Activated CD4-positive, alpha-beta T cell treated with anti-CD3 and anti-CD28 coated beads, Interleukin-2, Interleukin-4, amounts not matched to agents 100 ng/mL and 50 ng/mL, durations not matched to agents 16 hours and 8 hours (primary cell): ENCODE data around the gene SPRED3.
"Not testable (repeated sequence)": the region's sequence is repeated elsewhere in the genome, so short reads cannot be mapped to it uniquely, and the experiment has no call there.

Experiments used
- DNase-seq: peaks from one replicate; pipeline ENCODE4 v3.0.0-alpha.2; 2020; ENCODE audit warnings: low spot score

The SPRED3 gene, protein sequence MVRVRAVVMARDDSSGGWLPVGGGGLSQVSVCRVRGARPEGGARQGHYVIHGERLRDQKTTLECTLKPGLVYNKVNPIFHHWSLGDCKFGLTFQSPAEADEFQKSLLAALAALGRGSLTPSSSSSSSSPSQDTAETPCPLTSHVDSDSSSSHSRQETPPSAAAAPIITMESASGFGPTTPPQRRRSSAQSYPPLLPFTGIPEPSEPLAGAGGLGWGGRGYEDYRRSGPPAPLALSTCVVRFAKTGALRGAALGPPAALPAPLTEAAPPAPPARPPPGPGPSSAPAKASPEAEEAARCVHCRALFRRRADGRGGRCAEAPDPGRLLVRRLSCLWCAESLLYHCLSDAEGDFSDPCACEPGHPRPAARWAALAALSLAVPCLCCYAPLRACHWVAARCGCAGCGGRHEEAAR

DNA sequence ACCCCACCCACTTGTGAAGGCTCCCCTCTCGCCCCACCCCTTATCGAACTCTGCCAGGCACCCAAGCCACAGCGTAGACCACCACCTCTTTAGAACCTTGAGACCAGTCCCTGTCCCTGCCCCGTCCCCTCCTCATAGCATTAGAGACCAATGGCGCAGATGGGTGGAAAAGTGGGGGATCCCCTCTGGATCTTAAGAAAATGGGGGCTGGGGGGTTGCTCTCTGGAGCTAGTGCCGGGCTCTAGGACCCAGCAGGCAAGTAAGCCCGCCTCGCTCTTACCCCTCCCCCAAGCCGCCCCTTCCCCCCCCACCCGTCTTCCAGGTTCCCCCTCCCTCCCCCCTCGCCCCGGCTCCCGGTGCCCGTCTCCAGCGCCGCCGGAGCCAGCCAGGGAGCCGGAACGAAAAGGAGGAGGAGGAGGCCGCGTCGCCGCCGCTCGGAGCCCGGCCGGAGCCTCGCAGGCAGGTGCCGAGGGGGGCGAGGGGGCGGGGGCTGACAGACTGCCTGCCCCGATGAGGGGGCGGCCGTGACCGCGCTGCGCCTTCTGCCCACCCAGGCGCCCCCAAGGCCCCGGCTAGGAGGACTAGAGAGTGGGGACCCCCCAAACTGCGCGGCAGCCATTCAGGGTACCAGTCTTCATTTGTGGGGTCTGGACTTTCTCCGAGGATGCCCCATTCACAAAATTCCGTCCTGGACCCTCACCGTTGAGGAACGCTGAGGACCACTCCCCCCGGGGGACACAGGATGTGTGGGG lies at the start of gene SPRED3:
TSS of gene SPRED3 (plus strand) at position 349 of the 752 bp plus-strand sequence. CDS start 1,606 bp downstream, outside the sequence.
- no peak for DNase-seq

DNA sequence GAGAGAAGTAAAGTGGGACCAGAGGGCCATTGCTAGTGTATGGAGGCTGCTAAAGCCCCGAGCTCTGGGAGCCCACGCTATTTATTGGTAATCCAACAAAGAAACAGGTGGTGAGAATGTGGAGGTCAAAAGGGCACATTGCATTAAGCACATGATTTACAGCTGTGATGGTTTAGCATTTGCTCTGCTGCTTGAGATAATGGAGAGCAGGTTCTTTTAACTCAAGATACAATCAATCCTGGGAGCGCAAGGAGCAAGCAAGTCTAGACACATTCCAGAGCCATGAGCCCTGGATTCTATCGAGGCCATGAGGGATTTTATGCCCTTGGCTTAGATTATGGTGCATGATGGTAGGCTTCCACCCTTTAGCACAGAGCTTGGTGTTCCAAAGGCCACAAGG lies 49.5 kb upstream of the SPRED3 start:
- not testable (repeated sequence) for DNase-seq

GRCh38 chr19:38340927-38341326 lies 47.6 kb upstream of the SPRED3 start:
- DNase-seq, result no peak

GRCh38 chr19:38346837-38347236 lies 41.7 kb upstream of the SPRED3 start:
- no peak for DNase-seq

- no peak for DNase-seq
These were observed 37.6 kb upstream of the SPRED3 start for GRCh38 chr19:38350883-38351282.

DNA sequence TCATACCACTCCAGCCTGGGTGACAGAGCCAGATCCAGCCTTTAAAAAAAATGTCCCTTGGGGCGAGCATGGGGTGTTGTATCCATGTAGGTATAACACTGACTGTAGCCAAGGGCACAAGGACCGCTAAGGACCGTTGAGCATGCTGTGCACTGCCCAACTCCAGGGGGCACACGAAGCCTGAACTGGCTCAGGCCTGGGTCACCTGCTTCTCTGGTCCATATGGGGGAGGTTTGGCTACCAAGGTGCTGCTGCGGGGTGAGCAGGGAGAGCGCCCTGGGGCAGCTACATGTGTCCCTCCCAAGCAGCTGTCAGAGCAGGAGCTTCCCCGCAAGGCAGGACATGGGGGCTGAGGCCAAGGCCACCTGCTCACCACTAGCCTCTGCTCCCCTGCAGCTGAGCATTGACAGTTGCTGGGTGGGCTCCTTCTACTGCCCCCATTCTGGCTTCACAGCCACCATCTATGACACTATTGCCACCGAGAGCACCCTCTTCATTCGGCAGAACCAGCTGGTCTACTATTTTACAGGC lies 36.6 kb upstream of the SPRED3 start:
- DNase-seq, result no peak

DNA sequence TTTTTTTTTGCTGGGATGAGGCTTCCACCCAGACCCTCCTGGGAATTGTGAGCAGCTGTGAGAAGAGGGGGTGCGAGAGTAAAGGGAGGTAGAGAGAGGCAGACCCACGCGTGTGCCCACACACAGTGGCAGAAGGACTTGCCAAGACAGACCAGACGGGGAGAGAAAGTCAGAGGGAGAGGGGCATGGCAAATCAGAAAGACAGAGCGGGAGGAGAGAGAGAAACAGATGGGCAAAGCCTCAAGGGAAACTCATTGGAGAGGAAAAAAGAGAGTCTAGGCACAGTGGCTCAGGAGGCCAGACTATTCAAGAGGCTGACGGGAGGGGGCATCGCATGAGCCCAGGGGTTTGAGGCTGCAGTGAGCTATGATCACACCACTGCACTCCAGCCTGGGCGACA lies 35.9 kb upstream of the SPRED3 start:
- no peak for DNase-seq

GRCh38 chr19:38355728-38356725 lies 32.5 kb upstream of the SPRED3 start:
- no peak for DNase-seq

DNA sequence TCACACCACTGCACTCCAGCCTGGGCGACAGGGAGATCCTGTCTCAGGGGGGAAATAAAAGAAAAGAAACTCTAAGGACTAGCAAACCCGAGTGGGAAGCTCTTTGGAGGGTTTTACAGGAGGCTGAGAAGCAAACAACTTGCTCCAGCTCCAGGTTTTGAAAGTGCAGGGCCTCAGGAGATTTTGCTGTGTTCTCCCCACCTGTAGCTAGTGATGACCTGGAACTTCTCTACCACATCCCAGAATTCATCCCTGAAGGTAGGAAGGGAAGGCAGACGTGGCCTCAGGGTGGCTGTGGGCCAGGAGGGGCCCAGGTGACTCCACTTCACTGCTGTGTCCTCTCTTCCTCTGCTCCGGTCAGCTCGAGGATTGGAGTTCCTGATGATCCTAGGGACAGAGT lies 30.4 kb upstream of the SPRED3 start:
- DNase-seq, result no peak

DNA sequence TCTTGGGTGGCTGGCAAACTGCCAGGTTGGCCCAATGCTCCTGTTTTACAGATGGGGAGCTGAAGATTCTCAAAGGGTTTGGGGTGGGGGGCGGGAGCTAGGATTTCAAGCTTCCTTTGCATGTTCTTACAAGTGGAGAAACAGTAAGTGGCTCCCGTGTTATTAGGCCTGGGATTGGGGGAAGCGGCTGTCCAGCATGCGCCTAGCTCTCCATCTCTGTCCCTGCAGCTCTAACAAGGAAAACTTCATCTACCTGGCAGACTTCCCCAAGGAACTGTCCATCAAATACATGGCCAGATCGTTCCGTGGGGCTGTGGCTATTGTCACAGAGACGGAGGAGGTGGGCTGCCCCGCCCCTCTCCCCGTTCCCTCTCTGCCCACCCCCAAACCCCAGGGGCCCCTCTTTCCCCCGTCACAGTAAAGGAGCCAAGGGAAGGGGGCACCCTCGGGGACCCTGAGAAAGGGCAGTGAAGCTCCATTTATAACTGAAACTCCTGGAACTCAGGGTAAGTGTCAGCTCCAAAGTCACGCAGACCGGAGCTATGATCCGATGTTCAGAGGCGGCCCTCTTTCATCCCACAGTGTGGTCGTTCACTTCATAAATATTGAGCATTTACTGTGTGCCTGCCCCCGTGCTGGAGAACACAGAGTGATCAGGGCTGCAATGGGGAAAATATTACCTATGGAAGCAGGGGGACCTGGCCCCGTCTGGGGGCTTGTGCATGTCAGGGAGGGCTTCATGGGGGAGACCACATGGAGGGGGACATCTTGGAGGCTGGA lies 29.1 kb upstream of the SPRED3 start:
- no peak for DNase-seq

GRCh38 chr19:38360351-38360750 lies 28.1 kb upstream of the SPRED3 start:
- no peak for DNase-seq

DNA sequence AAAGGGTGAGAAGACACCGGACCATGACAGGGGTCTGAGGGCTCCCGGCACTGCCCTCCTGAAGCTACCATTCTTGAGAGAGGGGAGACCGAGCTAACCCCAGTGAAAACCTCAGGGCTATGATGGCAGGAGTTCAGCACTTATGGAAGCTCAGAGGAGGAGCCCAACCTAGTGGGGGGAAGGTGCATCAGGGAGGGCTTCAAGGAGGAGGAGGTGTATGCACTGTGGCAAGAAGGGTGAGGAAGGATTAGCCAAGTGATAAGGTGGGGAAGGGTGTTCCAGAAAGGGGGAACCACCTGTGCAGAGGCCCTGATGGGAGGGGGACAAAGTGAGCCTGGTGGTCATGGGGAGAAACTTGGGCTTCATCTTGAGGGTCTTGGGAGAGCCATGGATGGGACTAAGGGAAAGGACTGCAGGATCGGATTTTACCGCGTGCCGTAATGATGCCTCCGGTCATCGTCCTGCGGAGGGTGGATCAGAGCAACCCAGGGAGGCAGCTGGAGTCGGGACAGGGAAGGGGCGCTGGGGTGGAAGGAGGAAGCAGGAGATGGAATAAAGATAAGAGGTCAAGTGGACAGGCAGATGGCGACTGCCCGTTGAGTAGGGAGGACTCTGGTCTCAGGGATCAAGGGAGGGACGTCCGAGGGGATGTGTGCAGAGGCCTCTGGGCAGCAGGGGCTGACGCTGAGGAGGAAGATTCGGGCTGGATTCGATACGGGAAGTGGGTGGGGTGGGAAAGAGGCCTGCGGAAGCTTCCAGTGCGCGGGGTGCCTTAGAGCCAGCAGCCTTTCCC lies 27.5 kb upstream of the SPRED3 start:
- DNase-seq, result no peak

- DNase-seq, result peak; percentile 71
These were observed 26.8 kb upstream of the SPRED3 start for GRCh38 chr19:38361633-38362075.

DNA sequence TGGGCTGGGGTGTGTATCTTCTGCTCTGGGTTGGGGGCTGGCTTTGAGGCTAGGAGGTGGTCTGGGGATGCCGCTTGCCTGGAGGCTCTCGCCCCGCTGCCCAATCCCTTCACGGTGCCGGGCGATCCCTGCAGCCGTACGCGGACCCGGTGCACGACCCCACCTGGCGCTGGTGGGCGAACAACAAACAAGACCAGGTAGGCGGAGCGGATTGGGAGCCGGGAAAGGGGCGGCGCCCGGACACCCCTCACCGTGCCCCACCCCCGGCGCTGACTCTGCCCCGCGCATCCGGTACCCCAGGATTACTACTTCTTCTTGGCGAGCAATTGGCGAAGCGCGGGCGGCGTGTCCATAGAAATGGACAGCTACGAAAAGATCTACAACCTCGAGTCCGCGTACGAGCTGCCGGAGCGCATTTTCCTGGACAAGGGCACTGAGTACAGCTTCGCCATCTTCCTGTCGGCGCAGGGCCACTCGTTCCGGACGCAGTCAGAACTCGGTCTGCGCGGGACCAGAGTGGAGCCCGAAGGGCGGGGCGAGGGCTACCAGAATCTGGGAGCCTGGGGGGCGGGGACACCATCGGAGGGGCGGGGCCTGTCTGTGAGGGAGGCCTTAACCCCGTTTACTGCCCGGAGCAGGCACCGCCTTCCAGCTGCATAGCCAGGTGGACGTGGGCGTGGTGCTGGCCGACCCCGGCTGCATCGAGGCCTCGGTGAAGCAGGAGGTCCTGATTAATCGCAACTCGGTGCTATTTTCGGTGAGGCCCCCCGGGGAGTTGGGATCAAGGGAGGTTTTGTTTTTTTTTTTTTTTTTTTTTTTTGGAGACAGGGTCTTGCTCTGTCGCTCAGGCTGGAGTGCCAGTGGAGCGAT lies 26.2 kb upstream of the SPRED3 start:
- DNase-seq, result peak; percentile 88

- DNase-seq, result not testable (repeated sequence)
These were observed 25.4 kb upstream of the SPRED3 start for GRCh38 chr19:38362946-38363688.

GRCh38 chr19:38367041-38367440 lies 21.5 kb upstream of the SPRED3 start:
- no peak for DNase-seq

GRCh38 chr19:38369584-38369983 lies 18.9 kb upstream of the SPRED3 start:
- DNase-seq, result no peak

DNA sequence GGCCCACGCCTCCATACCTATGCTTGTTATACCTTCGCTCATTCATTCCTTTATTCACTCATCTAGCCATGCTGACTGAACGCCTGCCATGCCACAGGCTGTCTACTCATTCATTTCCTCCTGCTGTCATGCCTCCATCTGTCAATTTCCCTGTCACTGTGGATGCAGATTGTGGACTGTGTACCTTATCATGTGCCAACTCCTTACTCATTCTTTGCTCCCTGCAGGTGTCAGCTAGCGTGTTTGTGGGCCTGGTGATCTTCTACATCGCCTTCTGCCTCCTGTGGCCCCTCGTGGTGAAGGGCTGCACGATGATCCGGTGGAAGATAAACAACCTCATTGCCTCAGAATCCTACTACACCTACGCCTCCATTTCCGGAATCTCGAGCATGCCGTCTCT lies 18.2 kb upstream of the SPRED3 start:
- DNase-seq, result no peak
